ENCODE measurements around the gene PRSS21.

GRCh38 chr16:2816751-2817339, at the start of gene PRSS21:
- TF ChIP-seq, protein P1, sequence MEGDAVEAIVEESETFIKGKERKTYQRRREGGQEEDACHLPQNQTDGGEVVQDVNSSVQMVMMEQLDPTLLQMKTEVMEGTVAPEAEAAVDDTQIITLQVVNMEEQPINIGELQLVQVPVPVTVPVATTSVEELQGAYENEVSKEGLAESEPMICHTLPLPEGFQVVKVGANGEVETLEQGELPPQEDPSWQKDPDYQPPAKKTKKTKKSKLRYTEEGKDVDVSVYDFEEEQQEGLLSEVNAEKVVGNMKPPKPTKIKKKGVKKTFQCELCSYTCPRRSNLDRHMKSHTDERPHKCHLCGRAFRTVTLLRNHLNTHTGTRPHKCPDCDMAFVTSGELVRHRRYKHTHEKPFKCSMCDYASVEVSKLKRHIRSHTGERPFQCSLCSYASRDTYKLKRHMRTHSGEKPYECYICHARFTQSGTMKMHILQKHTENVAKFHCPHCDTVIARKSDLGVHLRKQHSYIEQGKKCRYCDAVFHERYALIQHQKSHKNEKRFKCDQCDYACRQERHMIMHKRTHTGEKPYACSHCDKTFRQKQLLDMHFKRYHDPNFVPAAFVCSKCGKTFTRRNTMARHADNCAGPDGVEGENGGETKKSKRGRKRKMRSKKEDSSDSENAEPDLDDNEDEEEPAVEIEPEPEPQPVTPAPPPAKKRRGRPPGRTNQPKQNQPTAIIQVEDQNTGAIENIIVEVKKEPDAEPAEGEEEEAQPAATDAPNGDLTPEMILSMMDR (IDR thresholded peaks at IDR 0.05) = no peak
- no peak for TF ChIP-seq POLR2A (IDR thresholded peaks at IDR 0.05)

All from tibial nerve (tissue), 3 donors.